HEK293 (cell line): Measurements from ENCODE around the gene TSPAN3.

ENCODE experiments used
- CTCF ChIA-PET: fragments of 350-600 bp; formaldehyde crosslinking; extraction: SDS; loops from one replicate; lab custom pipeline; 2021; ENCODE audit warnings: antibody characterized with exemption; lab: Yijun Ruan, JAX
- POLR2A ChIA-PET: fragments of 300-600 bp; formaldehyde crosslinking; extraction: SDS; loops from one replicate; lab custom pipeline; 2020; ENCODE audit warnings: antibody characterized with exemption, inconsistent platforms; lab: Yijun Ruan, JAX
- H3K27ac ChIP-seq: fragments of 200-500 bp; sonication (Bioruptor generic); 2 replicates; pipeline ENCODE4 v1.5.1; 2014; ENCODE audit warnings: low read depth, low read length, control low read depth, inconsistent platforms; ENCODE audit errors: extremely low read depth
- H3K36me3 ChIP-seq, 2 experiments: fragments of 200-500 bp in 1 of 2; sonication (Bioruptor generic) in 1 of 2; 1 replicate in 1 of 2; 2 replicates in 1 of 2; pipeline ENCODE4 v1.5.1; 2014 to 2017; ENCODE audit warnings: inconsistent platforms in 2 of 2, low read length in 2 of 2; ENCODE audit not compliant: control insufficient read depth in 2 of 2, insufficient read depth in 1 of 2
- H3K4me1 ChIP-seq: fragments of 200-500 bp; sonication (Bioruptor generic); 2 replicates; pipeline ENCODE4 v1.5.1; 2014; ENCODE audit warnings: mild to moderate bottlenecking, low read length, inconsistent platforms; ENCODE audit not compliant: control insufficient read depth, insufficient read depth
- H3K4me3 ChIP-seq: 2 replicates; pipeline ENCODE4 v1.5.1; 2011; ENCODE audit warnings: low read depth, mild to moderate bottlenecking, control low read depth, low read length, moderate library complexity
- H3K9me3 ChIP-seq: fragments of 200-500 bp; sonication (Bioruptor generic); 2 replicates; pipeline ENCODE4 v1.5.1; 2014; ENCODE audit warnings: low read depth, low read length, inconsistent platforms; ENCODE audit not compliant: control insufficient read depth, insufficient read depth
- BCL6B ChIP-seq: fragments of 450-650 bp; formaldehyde crosslinking; IDR thresholded peaks from 2 replicates; pipeline ENCODE4 v1.5.1; 2017; ENCODE audit warnings: missing biosample characterization, missing genetic modification characterization
- EGR2 ChIP-seq: fragments of 450-650 bp; formaldehyde crosslinking; IDR thresholded peaks from 2 replicates; pipeline ENCODE4 v1.5.1; 2016; ENCODE audit warnings: low read depth, missing biosample characterization, missing genetic modification characterization
- KLF16 ChIP-seq: fragments of 450-650 bp; formaldehyde crosslinking; IDR thresholded peaks from 2 replicates; pipeline ENCODE4 v1.5.1; 2017; ENCODE audit warnings: missing biosample characterization, missing genetic modification characterization
- OSR2 ChIP-seq: fragments of 450-650 bp; formaldehyde crosslinking; IDR thresholded peaks from 2 replicates; pipeline ENCODE4 v1.5.1; 2016; ENCODE audit warnings: missing biosample characterization, missing genetic modification characterization
- ZBTB10 ChIP-seq: fragments of 450-650 bp; formaldehyde crosslinking; IDR thresholded peaks from 2 replicates; pipeline ENCODE4 v1.5.1; 2016; ENCODE audit warnings: missing biosample characterization, missing genetic modification characterization
- ZFP69B ChIP-seq: fragments of 450-650 bp; formaldehyde crosslinking; IDR thresholded peaks from 2 replicates; pipeline ENCODE4 v1.5.1; 2016; ENCODE audit warnings: missing biosample characterization, missing genetic modification characterization
- ZNF169 ChIP-seq: fragments of 450-650 bp; formaldehyde crosslinking; IDR thresholded peaks from 2 replicates; pipeline ENCODE4 v1.5.1; 2016; ENCODE audit warnings: missing biosample characterization, missing genetic modification characterization
- ZNF211 ChIP-seq: fragments of 450-650 bp; formaldehyde crosslinking; IDR thresholded peaks from 2 replicates; pipeline ENCODE4 v1.5.1; 2016; ENCODE audit warnings: low read depth, missing biosample characterization, missing genetic modification characterization
- ZNF214 ChIP-seq: fragments of 450-650 bp; formaldehyde crosslinking; IDR thresholded peaks from 2 replicates; pipeline ENCODE4 v1.5.1; 2017; ENCODE audit warnings: missing biosample characterization, mild to moderate bottlenecking, missing genetic modification characterization, borderline replicate concordance
- ZNF335 ChIP-seq: fragments of 450-650 bp; formaldehyde crosslinking; conservative IDR thresholded peaks from 2 replicates; pipeline ENCODE4 v1.5.1; 2016; ENCODE audit warnings: missing biosample characterization, missing genetic modification characterization
- ZNF354C ChIP-seq: fragments of 450-650 bp; formaldehyde crosslinking; IDR thresholded peaks from 2 replicates; pipeline ENCODE4 v1.5.1; 2016; ENCODE audit warnings: missing biosample characterization, missing genetic modification characterization, low read depth, borderline replicate concordance
- ZNF426 ChIP-seq: fragments of 450-650 bp; formaldehyde crosslinking; IDR thresholded peaks from 2 replicates; pipeline ENCODE4 v1.5.1; 2017; ENCODE audit warnings: missing biosample characterization, missing genetic modification characterization, mild to moderate bottlenecking, inconsistent platforms, moderate library complexity
- ZNF433 ChIP-seq: fragments of 450-650 bp; formaldehyde crosslinking; IDR thresholded peaks from 2 replicates; pipeline ENCODE4 v1.5.1; 2016; ENCODE audit warnings: missing biosample characterization, missing genetic modification characterization, low read depth
- ZNF501 ChIP-seq: fragments of 450-650 bp; formaldehyde crosslinking; IDR thresholded peaks from 2 replicates; pipeline ENCODE4 v1.5.1; 2016; ENCODE audit warnings: missing biosample characterization, missing genetic modification characterization
- ZNF514 ChIP-seq: fragments of 450-650 bp; formaldehyde crosslinking; IDR thresholded peaks from 2 replicates; pipeline ENCODE4 v1.5.1; 2016; ENCODE audit warnings: missing biosample characterization, missing genetic modification characterization
- ZNF585B ChIP-seq: fragments of 450-650 bp; formaldehyde crosslinking; IDR thresholded peaks from 2 replicates; pipeline ENCODE4 v1.5.1; 2016; ENCODE audit warnings: missing biosample characterization, missing genetic modification characterization
- ZNF621 ChIP-seq: fragments of 450-650 bp; formaldehyde crosslinking; IDR thresholded peaks from 2 replicates; pipeline ENCODE4 v1.5.1; 2017; ENCODE audit warnings: missing biosample characterization, missing genetic modification characterization
- ZNF624 ChIP-seq: fragments of 450-650 bp; formaldehyde crosslinking; IDR thresholded peaks from 2 replicates; pipeline ENCODE4 v1.5.1; 2017; ENCODE audit warnings: missing biosample characterization, missing genetic modification characterization
- ZNF664 ChIP-seq: fragments of 450-650 bp; formaldehyde crosslinking; IDR thresholded peaks from 2 replicates; pipeline ENCODE4 v1.5.1; 2016; ENCODE audit warnings: missing biosample characterization, missing genetic modification characterization
- ZNF701 ChIP-seq: fragments of 450-650 bp; formaldehyde crosslinking; IDR thresholded peaks from 2 replicates; pipeline ENCODE4 v1.5.1; 2016; ENCODE audit warnings: missing biosample characterization, missing genetic modification characterization
- ZNF704 ChIP-seq: fragments of 450-650 bp; formaldehyde crosslinking; IDR thresholded peaks from 2 replicates; pipeline ENCODE4 v1.5.1; 2016; ENCODE audit warnings: missing biosample characterization, missing genetic modification characterization
- ZNF707 ChIP-seq: fragments of 450-650 bp; formaldehyde crosslinking; IDR thresholded peaks from 2 replicates; pipeline ENCODE4 v1.5.1; 2016; ENCODE audit warnings: missing biosample characterization, missing genetic modification characterization
- TF ChIP-seq, protein P1 (sequence below): fragments of 450-650 bp; formaldehyde crosslinking; IDR thresholded peaks from 2 replicates; pipeline ENCODE4 v1.5.1; 2016; ENCODE audit warnings: missing biosample characterization, missing genetic modification characterization
- TF ChIP-seq, protein P2 (sequence below): fragments of 450-650 bp; formaldehyde crosslinking; IDR thresholded peaks from 2 replicates; pipeline ENCODE4 v1.5.1; 2016; ENCODE audit warnings: missing biosample characterization, missing genetic modification characterization

Gene TSPAN3

DNA sequence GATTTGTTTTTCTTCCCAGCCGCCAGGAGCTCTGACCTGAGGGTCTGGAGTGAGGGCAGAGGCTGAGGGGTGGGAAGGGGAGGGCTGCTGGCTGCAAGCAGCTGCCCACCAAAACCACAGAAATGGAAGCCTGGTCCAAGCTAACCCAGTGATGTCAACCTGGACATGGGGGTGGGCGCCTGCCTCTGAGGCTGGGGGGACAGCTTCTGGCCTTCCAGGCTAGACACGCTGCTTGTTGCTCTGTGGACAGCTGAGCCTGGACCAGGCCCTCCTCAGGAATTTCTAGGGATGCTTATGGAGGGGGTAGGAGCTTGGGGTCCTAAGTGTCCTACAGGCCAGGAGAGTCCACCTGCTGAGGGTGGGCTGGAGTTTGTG, 54.6 kb downstream of the TSPAN3 start:
- Histone ChIP-seq H3K36me3 (no peaks in the 10 kb centered on the region), H3K9me3 (no peaks in the 10 kb centered on the region), H3K27ac (no peak overlapping the region), H3K4me1 (no peaks in the 10 kb centered on the region), H3K4me3 (no peak overlapping the region)
- POLR2A ChIA-PET, result interaction anchor here (1.0 kb wide), 1 partner anchor 17 kb away, joined by 3 read pairs; no protein-coding TSS in a partner anchor
- CTCF ChIA-PET, result interaction anchor here (0.6 to 1.7 kb wide), 3 partner anchors 10 to 91 kb away, joined by 3 to 4 read pairs (median 4); no protein-coding TSS in a partner anchor
- no peak for TF ChIP-seq ZNF664 (tag by site-specific recombination)
- TF ChIP-seq ZNF501, result no peak
- no peak for TF ChIP-seq BCL6B (tag by site-specific recombination)
- TF ChIP-seq ZNF433 (tag by site-specific recombination), result no peak

- POLR2A ChIA-PET, result no interaction called here
- CTCF ChIA-PET, result interaction anchor here (0.6 to 1.7 kb wide), 4 partner anchors 11 to 92 kb away, joined by 3 to 4 read pairs (median 4); no protein-coding TSS in a partner anchor
- no peaks in the 10 kb centered on the region for H3K9me3 ChIP-seq
- no peak overlapping the region for H3K27ac ChIP-seq
- no peak for TF ChIP-seq ZFP69B
- no peak for TF ChIP-seq KLF16 (tag by site-specific recombination)
- TF ChIP-seq ZNF514 (tag by site-specific recombination), result no peak
- no peak for TF ChIP-seq EGR2 (tag by site-specific recombination)
- no peak for TF ChIP-seq ZBTB10 (tag by site-specific recombination)
- TF ChIP-seq, protein P1, sequence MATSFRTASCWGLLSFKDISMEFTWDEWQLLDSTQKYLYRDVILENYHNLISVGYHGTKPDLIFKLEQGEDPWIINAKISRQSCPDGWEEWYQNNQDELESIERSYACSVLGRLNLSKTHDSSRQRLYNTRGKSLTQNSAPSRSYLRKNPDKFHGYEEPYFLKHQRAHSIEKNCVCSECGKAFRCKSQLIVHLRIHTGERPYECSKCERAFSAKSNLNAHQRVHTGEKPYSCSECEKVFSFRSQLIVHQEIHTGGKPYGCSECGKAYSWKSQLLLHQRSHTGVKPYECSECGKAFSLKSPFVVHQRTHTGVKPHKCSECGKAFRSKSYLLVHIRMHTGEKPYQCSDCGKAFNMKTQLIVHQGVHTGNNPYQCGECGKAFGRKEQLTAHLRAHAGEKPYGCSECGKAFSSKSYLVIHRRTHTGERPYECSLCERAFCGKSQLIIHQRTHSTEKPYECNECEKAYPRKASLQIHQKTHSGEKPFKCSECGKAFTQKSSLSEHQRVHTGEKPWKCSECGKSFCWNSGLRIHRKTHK, result no peak
- TF ChIP-seq ZNF354C (tag by site-specific recombination), result no peak
- TF ChIP-seq ZNF621 (tag by site-specific recombination), result no peak
- no peak for TF ChIP-seq OSR2 (tag by site-specific recombination)
- TF ChIP-seq ZNF169 (tag by site-specific recombination), result no peak
- TF ChIP-seq ZNF214 (tag by site-specific recombination), result no peak
- no peak for TF ChIP-seq ZNF426 (tag by site-specific recombination)
- TF ChIP-seq ZNF211 (tag by site-specific recombination), result no peak
- no peak for TF ChIP-seq ZNF707 (tag by site-specific recombination)
- TF ChIP-seq ZNF624 (tag by site-specific recombination), result no peak
- no peak for TF ChIP-seq ZNF335 (tag by site-specific recombination)
- TF ChIP-seq, protein P2, sequence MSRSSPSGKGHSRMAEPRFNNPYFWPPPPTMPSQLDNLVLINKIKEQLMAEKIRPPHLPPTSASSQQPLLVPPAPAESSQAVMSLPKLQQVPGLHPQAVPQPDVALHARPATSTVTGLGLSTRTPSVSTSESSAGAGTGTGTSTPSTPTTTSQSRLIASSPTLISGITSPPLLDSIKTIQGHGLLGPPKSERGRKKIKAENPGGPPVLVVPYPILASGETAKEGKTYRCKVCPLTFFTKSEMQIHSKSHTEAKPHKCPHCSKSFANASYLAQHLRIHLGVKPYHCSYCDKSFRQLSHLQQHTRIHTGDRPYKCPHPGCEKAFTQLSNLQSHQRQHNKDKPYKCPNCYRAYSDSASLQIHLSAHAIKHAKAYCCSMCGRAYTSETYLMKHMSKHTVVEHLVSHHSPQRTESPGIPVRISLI, result no peak
- no peak for TF ChIP-seq ZNF701 (tag by site-specific recombination)
- no peak for TF ChIP-seq ZNF704 (tag by site-specific recombination)
- TF ChIP-seq ZNF585B (tag by site-specific recombination), result no peak
- H3K4me3 ChIP-seq, result no peak overlapping the region
- no peaks in the 10 kb centered on the region for H3K36me3 ChIP-seq
- H3K4me1 ChIP-seq, result no peaks in the 10 kb centered on the region
Observed at GRCh38 chr15:77015646-77016320, 55.1 kb downstream of the TSPAN3 start.
